HepG2 (cell line): Measurements from ENCODE around the gene NGEF. TPM values are rescaled to one million over a fixed set of nuclear protein-coding genes. Genes with fewer than 3 reads are reported as not detected.

ENCODE experiments used
- EP300 ChIP-seq, 3 experiments: sonication (generic) in 1 of 3; formaldehyde crosslinking in 1 of 3; IDR thresholded peaks; 2 replicates each; pipeline versions ENCODE4 v1.5.1 to v1.6.1; 2011 to 2020; ENCODE audit warnings: low read depth in 2 of 3, low read length in 2 of 3, borderline replicate concordance in 1 of 3, improper control_type of control experiment in 1 of 3, mild to moderate bottlenecking in 1 of 3, missing genetic modification reagents in 1 of 3, moderate library complexity in 1 of 3
- MAFF ChIP-seq: IDR thresholded peaks from 2 replicates; pipeline ENCODE4 v1.6.1; 2011; ENCODE audit warnings: low read depth, low read length, improper control_type of control experiment
- NAIF1 ChIP-seq: sonication (generic); formaldehyde crosslinking; IDR thresholded peaks from 2 replicates; pipeline ENCODE4 v1.5.0; 2020; ENCODE audit warnings: mild to moderate bottlenecking, missing genetic modification reagents, borderline replicate concordance
- NR1H2 ChIP-seq: sonication (generic); formaldehyde crosslinking; IDR thresholded peaks from 2 replicates; pipeline ENCODE4 v1.8.1; 2022; ENCODE audit warnings: low read depth, missing genetic modification reagents, borderline replicate concordance
- PATZ1 ChIP-seq: sonication (generic); formaldehyde crosslinking; IDR thresholded peaks from 2 replicates; pipeline ENCODE4 v1.4.0; 2020; ENCODE audit warnings: missing genetic modification reagents
- PBX3 ChIP-seq: sonication (generic); formaldehyde crosslinking; IDR thresholded peaks from 2 replicates; pipeline ENCODE4 v1.8.1; 2023; ENCODE audit warnings: missing genetic modification reagents, inconsistent platforms, borderline replicate concordance
- PHF20 ChIP-seq: sonication (generic); formaldehyde crosslinking; IDR thresholded peaks from 2 replicates; pipeline ENCODE4 v1.5.0; 2020; ENCODE audit warnings: mild to moderate bottlenecking, missing genetic modification reagents
- RAD21 ChIP-seq: fragments of 450-650 bp; formaldehyde crosslinking; IDR thresholded peaks from 2 replicates; pipeline ENCODE4 v1.5.0; 2020; ENCODE audit warnings: mild to moderate bottlenecking
- RBM39 ChIP-seq: fragments of 200-400 bp; formaldehyde crosslinking; IDR thresholded peaks from one replicate; pipeline ENCODE4 v1.6.1; 2018; ENCODE audit warnings: antibody characterized with exemption, mild to moderate bottlenecking, low read depth, low read length; ENCODE audit not compliant: poor library complexity, severe bottlenecking
- RCOR2 ChIP-seq: IDR thresholded peaks from 2 replicates; pipeline ENCODE4 v1.6.1; 2016; ENCODE audit warnings: missing biosample characterization, missing genetic modification reagents
- SMARCC2 ChIP-seq: fragments of 450-650 bp; IDR thresholded peaks from 2 replicates; pipeline ENCODE4 v1.6.1; 2017; ENCODE audit warnings: antibody characterized with exemption, mild to moderate bottlenecking
- TEAD2 ChIP-seq: sonication (generic); formaldehyde crosslinking; IDR thresholded peaks from 2 replicates; pipeline ENCODE4 v1.9.0; 2021; ENCODE audit warnings: missing genetic modification reagents
- TGIF2 ChIP-seq: IDR thresholded peaks from 2 replicates; pipeline ENCODE4 v1.6.1; 2016; ENCODE audit warnings: control low read depth, missing compliant biosample characterization
- TOPORS ChIP-seq: sonication (generic); formaldehyde crosslinking; IDR thresholded peaks from 2 replicates; pipeline ENCODE4 v1.8.0; 2023; ENCODE audit warnings: mild to moderate bottlenecking, missing genetic modification reagents
- ZNF17 ChIP-seq: sonication (generic); formaldehyde crosslinking; IDR thresholded peaks from 2 replicates; pipeline ENCODE4 v1.5.0; 2020; ENCODE audit warnings: mild to moderate bottlenecking, missing genetic modification reagents
- ZNF414 ChIP-seq: sonication (generic); formaldehyde crosslinking; IDR thresholded peaks from 2 replicates; pipeline ENCODE4 v1.5.0; 2020; ENCODE audit warnings: missing genetic modification reagents
- ZNF446 ChIP-seq: sonication (generic); formaldehyde crosslinking; IDR thresholded peaks from 2 replicates; pipeline ENCODE4 v1.5.0; 2020; ENCODE audit warnings: mild to moderate bottlenecking, missing genetic modification reagents
- ZNF460 ChIP-seq: sonication (generic); formaldehyde crosslinking; IDR thresholded peaks from 2 replicates; pipeline ENCODE4 v1.5.1; 2020; ENCODE audit warnings: missing genetic modification reagents, mild to moderate bottlenecking, borderline replicate concordance
- ZNF746 ChIP-seq: sonication (generic); formaldehyde crosslinking; IDR thresholded peaks from 2 replicates; pipeline ENCODE4 v1.8.0; 2022; ENCODE audit warnings: mild to moderate bottlenecking, missing genetic modification reagents
- polyA plus RNA-seq, 8 experiments: library from polyadenylated mRNA; depleted of rRNA in 3 of 8; stranded (reverse) in 7 of 8; unstranded in 1 of 8; fragments of >200 nt; fragmentation: Illumina TruSeq in 4 of 8; extraction: Trizol in 4 of 8; gene quantifications; 2 replicates each; pipeline versions ENCODE4 v1.2.1 to v1.2.3, GENCODE V29; 2011 to 2016; ENCODE audit warnings: low read depth in 4 of 8, missing spikeins in 1 of 8, mixed read lengths in 1 of 8; ENCODE audit not compliant: insufficient read depth in 1 of 8
- total RNA-seq, 5 experiments: library from RNA; depleted of rRNA; stranded (reverse); fragments of >200 nt; fragmentation: Illumina TruSeq; extraction: Trizol; gene quantifications; 2 replicates each; pipeline ENCODE4 v1.2.3, GENCODE V29; 2016; ENCODE audit warnings: low read depth in 1 of 5
- TF ChIP-seq, protein P1 (sequence below): sonication (generic); formaldehyde crosslinking; IDR thresholded peaks from 2 replicates; pipeline ENCODE4 v1.5.1; 2020; ENCODE audit warnings: mild to moderate bottlenecking, moderate library complexity, missing genetic modification reagents

NGEF gene
- total and polyA plus RNA-seq, 2 of the 13 experiments (the other 11 are each of a cell fraction or from before 2014, with no cell fraction given) = 14.4 to 36.9 TPM

GRCh38 chr2:233012301-233012971 lies 620 bp downstream of the NGEF start (continued):
- TF ChIP-seq ZNF460 (no peak), SMARCC2 (no peak), RAD21 (CRISPR knock-in tag) (no peak), TEAD2 (CRISPR knock-in tag) (no peak), TOPORS (CRISPR knock-in tag) (no peak), NR1H2 (CRISPR knock-in tag) (no peak), PHF20 (CRISPR knock-in tag) (peak; percentile 41; the same call in 1 of the 2 replicates), ZNF446 (CRISPR knock-in tag) (no peak), MAFF (no peak), EP300 (IDR thresholded peaks at IDR 0.05; ENCODE audit: low read depth in 2 of 2, low read length in 2 of 2) (peak in 1 of 2 experiments; percentile 55; a peak in 1 of 4 replicates), EP300 (CRISPR knock-in tag; IDR thresholded peaks at IDR 0.05; ENCODE audit: borderline replicate concordance) (no peak), TGIF2 (CRISPR knock-in tag) (0 out of 2 replicates have a peak, but pooled peaks have one; percentile 7), ZNF17 (CRISPR knock-in tag) (no peak), PBX3 (CRISPR knock-in tag) (0 out of 2 replicates have a peak, but pooled peaks have one; percentile 35), ZNF746 (CRISPR knock-in tag) (no peak), RCOR2 (CRISPR knock-in tag) (no peak), ZNF414 (CRISPR knock-in tag) (no peak; the same call in 1 of the 2 replicates), RBM39 (no peak), PATZ1 (CRISPR knock-in tag) (peak; percentile 78), NAIF1 (CRISPR knock-in tag) (no peak)
- TF ChIP-seq, protein P1, sequence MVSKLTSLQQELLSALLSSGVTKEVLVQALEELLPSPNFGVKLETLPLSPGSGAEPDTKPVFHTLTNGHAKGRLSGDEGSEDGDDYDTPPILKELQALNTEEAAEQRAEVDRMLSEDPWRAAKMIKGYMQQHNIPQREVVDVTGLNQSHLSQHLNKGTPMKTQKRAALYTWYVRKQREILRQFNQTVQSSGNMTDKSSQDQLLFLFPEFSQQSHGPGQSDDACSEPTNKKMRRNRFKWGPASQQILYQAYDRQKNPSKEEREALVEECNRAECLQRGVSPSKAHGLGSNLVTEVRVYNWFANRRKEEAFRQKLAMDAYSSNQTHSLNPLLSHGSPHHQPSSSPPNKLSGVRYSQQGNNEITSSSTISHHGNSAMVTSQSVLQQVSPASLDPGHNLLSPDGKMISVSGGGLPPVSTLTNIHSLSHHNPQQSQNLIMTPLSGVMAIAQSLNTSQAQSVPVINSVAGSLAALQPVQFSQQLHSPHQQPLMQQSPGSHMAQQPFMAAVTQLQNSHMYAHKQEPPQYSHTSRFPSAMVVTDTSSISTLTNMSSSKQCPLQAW (CRISPR knock-in tag) = peak; percentile 71; the same call in 1 of the 2 replicates
